IMR-90 (cell line): ENCODE measurements around the gene TEDC2. TPM values are rescaled to one million over a fixed set of nuclear protein-coding genes. Genes with fewer than 3 reads are reported as not detected.

Experiments
- ATAC-seq: fragments of 200-7000 bp; cut with Tn5 transposase; 2 replicates; pipeline ENCODE4 v1.9.1; 2020; ENCODE audit warnings: low read depth, mild to moderate bottlenecking, moderate library complexity
- BruUV-seq: library from RNA; stranded (reverse); fragments of 400-500 nt; replicated peaks from 2 replicates; lab custom pipeline; 2021; lab: Mats Ljungman, UMichigan
- CTCF ChIA-PET: fragments of 300-600 bp; formaldehyde crosslinking; extraction: SDS; loops from one replicate; lab custom pipeline; 2021; ENCODE audit warnings: antibody characterized with exemption; lab: Yijun Ruan, JAX
- POLR2A ChIA-PET: fragments of 300-600 bp; sonication (Branson Sonifier 250); formaldehyde crosslinking; loops from one replicate; lab custom pipeline; 2022; ENCODE audit warnings: antibody characterized with exemption; ENCODE audit not compliant: unreplicated experiment; lab: Charles Lee
- DNase-seq: peaks from one replicate; pipeline ENCODE4 v3.0.0; 2013
- H2AFZ ChIP-seq: replicated peaks from 2 replicates; pipeline ENCODE3; 2013; ENCODE audit warnings: low read length, mild to moderate bottlenecking; ENCODE audit not compliant: poor library complexity
- H2AK5ac ChIP-seq: 2 replicates; pipeline ENCODE4 v1.6.1; 2013; ENCODE audit warnings: low read depth, low read length, inconsistent platforms
- H2AK9ac ChIP-seq: replicated peaks from 2 replicates; pipeline ENCODE3; 2013; ENCODE audit warnings: mild to moderate bottlenecking, low read depth, low read length, moderate library complexity; ENCODE audit not compliant: poor library complexity
- H2BK120ac ChIP-seq: 2 replicates; pipeline ENCODE4 v1.6.1; 2013; ENCODE audit warnings: low read depth, low read length, inconsistent platforms
- H2BK15ac ChIP-seq: 3 replicates; pipeline ENCODE4 v1.6.1; 2013; ENCODE audit warnings: low read depth, low read length, inconsistent platforms
- H2BK20ac ChIP-seq: 2 replicates; pipeline ENCODE4 v1.6.1; 2013; ENCODE audit warnings: low read depth, mild to moderate bottlenecking, inconsistent platforms, low read length, moderate library complexity
- H2BK5ac ChIP-seq: 2 replicates; pipeline ENCODE4 v1.6.1; 2013; ENCODE audit warnings: mild to moderate bottlenecking, low read depth, low read length, inconsistent platforms; ENCODE audit not compliant: poor library complexity, severe bottlenecking
- H3K14ac ChIP-seq: replicated peaks from 2 replicates; pipeline ENCODE4 v1.6.1; 2013; ENCODE audit warnings: low read depth, low read length, inconsistent platforms
- H3K18ac ChIP-seq: 2 replicates; pipeline ENCODE4 v1.6.1; 2013; ENCODE audit warnings: low read depth, low read length, control low read depth
- H3K23ac ChIP-seq: 2 replicates; pipeline ENCODE4 v1.6.1; 2013; ENCODE audit warnings: low read depth, low read length, inconsistent platforms
- H3K27ac ChIP-seq: 2 replicates; pipeline ENCODE4 v1.5.1; 2013; ENCODE audit warnings: mild to moderate bottlenecking, control low read depth, low read length; ENCODE audit not compliant: insufficient read depth
- H3K27me3 ChIP-seq: 2 replicates; pipeline ENCODE4 v1.6.1; 2013; ENCODE audit warnings: low read length; ENCODE audit not compliant: control insufficient read depth, insufficient read depth
- H3K36me3 ChIP-seq: 2 replicates; pipeline ENCODE4 v1.6.1; 2013; ENCODE audit warnings: low read length, mixed read lengths; ENCODE audit not compliant: control insufficient read depth, insufficient read depth
- H3K4ac ChIP-seq: 2 replicates; pipeline ENCODE4 v1.6.1; 2013; ENCODE audit warnings: low read depth, low read length, inconsistent platforms
- H3K4me1 ChIP-seq: 2 replicates; pipeline ENCODE4 v1.6.1; 2013; ENCODE audit warnings: low read length, mixed read lengths; ENCODE audit not compliant: control insufficient read depth, insufficient read depth
- H3K4me2 ChIP-seq: 2 replicates; pipeline ENCODE4 v1.6.1; 2013; ENCODE audit warnings: low read depth, mild to moderate bottlenecking, control low read depth, low read length, moderate library complexity
- H3K4me3 ChIP-seq: 2 replicates; pipeline ENCODE4 v1.5.1; 2013; ENCODE audit warnings: low read depth, mild to moderate bottlenecking, control low read depth, low read length, moderate library complexity; ENCODE audit not compliant: insufficient read depth
- H3K56ac ChIP-seq: 2 replicates; pipeline ENCODE4 v1.6.1; 2013; ENCODE audit warnings: low read length, inconsistent platforms; ENCODE audit not compliant: insufficient read depth; ENCODE audit errors: extremely low read depth
- H3K79me1 ChIP-seq, 2 experiments: 2 replicates each; pipeline ENCODE4 v1.6.1; 2013; ENCODE audit warnings: low read length in 2 of 2, inconsistent platforms in 1 of 2, low read depth in 1 of 2
- H3K9ac ChIP-seq: 2 replicates; pipeline ENCODE4 v1.6.1; 2013; ENCODE audit warnings: low read depth, low read length, control low read depth
- H3K9me1 ChIP-seq: 2 replicates; pipeline ENCODE4 v1.6.1; 2013; ENCODE audit warnings: low read length, inconsistent platforms; ENCODE audit not compliant: insufficient read depth
- H3K9me3 ChIP-seq: 2 replicates; pipeline ENCODE4 v1.6.1; 2013; ENCODE audit warnings: low read length; ENCODE audit not compliant: control insufficient read depth, insufficient read depth
- H4K20me1 ChIP-seq: 2 replicates; pipeline ENCODE4 v1.6.1; 2013; ENCODE audit warnings: low read length, inconsistent platforms; ENCODE audit not compliant: insufficient read depth
- H4K5ac ChIP-seq: 2 replicates; pipeline ENCODE4 v1.6.1; 2013; ENCODE audit warnings: mild to moderate bottlenecking, low read depth, low read length, control low read depth
- H4K8ac ChIP-seq, 2 experiments: 2 replicates each; pipeline ENCODE4 v1.6.1; 2013; ENCODE audit warnings: low read depth in 2 of 2, low read length in 2 of 2, control low read depth in 1 of 2, inconsistent platforms in 1 of 2
- H4K91ac ChIP-seq: 2 replicates; pipeline ENCODE4 v1.6.1; 2013; ENCODE audit warnings: low read depth, low read length, inconsistent platforms; ENCODE audit not compliant: insufficient read depth
- FOS ChIP-seq: fragments of 150-350 bp; IDR thresholded peaks from 2 replicates; pipeline ENCODE4 v1.6.1; 2016; ENCODE audit warnings: low read depth, low read length
- RAD21 ChIP-seq: IDR thresholded peaks from 2 replicates; pipeline ENCODE4 v1.6.1; 2012; ENCODE audit warnings: low read length, improper control_type of control experiment
- RCOR1 ChIP-seq: IDR thresholded peaks from 2 replicates; pipeline ENCODE4 v1.6.1; 2012; ENCODE audit warnings: mild to moderate bottlenecking, low read length, improper control_type of control experiment; ENCODE audit not compliant: insufficient replicate concordance
- USF2 ChIP-seq: fragments of 150-350 bp; IDR thresholded peaks from 2 replicates; pipeline ENCODE4 v1.6.1; 2017; ENCODE audit warnings: mild to moderate bottlenecking, antibody characterized with exemption, low read length, low read depth
- WGBS, 2 experiments: methylation state at CpG; one replicate each; pipeline versions ENCODE4 v1.1.5 to v1.1.7; 2013; ENCODE audit warnings: missing lambda C conversion rate in 2 of 2; ENCODE audit not compliant: insufficient read length in 1 of 2; ENCODE audit errors: extremely low coverage in 2 of 2; 5-methylcytosine and 5-hydroxymethylcytosine counted together
- dilution Hi-C: fragments of 300-500 bp; cut with HindIII; formaldehyde crosslinking; loops from one replicate; pipeline ENCODE4 v1.14.3; 2018; ENCODE audit warnings: low sequenced_read_pairs; ENCODE audit not compliant: unreplicated experiment
- in situ Hi-C: fragments of 300-500 bp; cut with MboI; formaldehyde crosslinking; loops from 3 replicates; pipeline ENCODE4 v1.14.3; 2019; ENCODE audit warnings: low sequenced_read_pairs, inconsistent platforms, mixed read lengths
- intact Hi-C: fragments of 100-400 bp; cut with micrococcal nuclease; formaldehyde crosslinking; loops from 2 replicates; pipeline ENCODE4 v1.10.0; 2022
- polyA plus RNA-seq, 3 experiments: library from polyadenylated mRNA; depleted of rRNA; stranded (reverse); fragments of >200 nt; gene quantifications; 2 replicates each; pipeline ENCODE4 v1.2.3, GENCODE V29; 2012; ENCODE audit warnings: low replicate concordance in 1 of 3
- total RNA-seq: library from RNA; depleted of rRNA; stranded (reverse); fragments of >200 nt; gene quantifications from 2 replicates; pipeline ENCODE4 v1.2.3, GENCODE V29; 2012

TEDC2 gene
- total and polyA plus RNA-seq, 2 of the 4 experiments (the other 2 are of a cell fraction): 3.6 to 7.3 TPM

- H2BK120ac ChIP-seq: no peak overlapping the region
- no peaks in the 10 kb centered on the region for H3K9me3 ChIP-seq
- H4K5ac ChIP-seq: no peak overlapping the region
- no peak overlapping the region for H3K18ac ChIP-seq
- no peak overlapping the region for H3K4ac ChIP-seq
- no peak overlapping the region for H4K8ac ChIP-seq
- DNase-seq (no peak), ATAC-seq (no peak)
- dilution Hi-C loops (no loop called here), intact Hi-C loops (no loop called here), in situ Hi-C loops (no loop called here)
- H3K4me3 ChIP-seq: no peak overlapping the region
- peaks cover 16 to 58% of the 10 kb centered on the region in 2 experiments for H3K79me1 ChIP-seq
- peak overlapping the region; percentile 0 for H2AK9ac ChIP-seq
- TF ChIP-seq RAD21 (no peak), RCOR1 (no peak), USF2 (no peak), FOS (no peak)
- H3K27ac ChIP-seq: no peak overlapping the region
- H2AK5ac ChIP-seq: no peak overlapping the region
- H3K56ac ChIP-seq: no peak overlapping the region
- no peak overlapping the region for H3K9ac ChIP-seq
- ChIA-PET POLR2A (no interaction called here), CTCF (interaction anchor here (1.0 kb wide), 1 partner anchor 12 kb away, joined by 3 read pairs; no protein-coding TSS in a partner anchor)
- no peak overlapping the region for H3K4me2 ChIP-seq
- H2AFZ ChIP-seq: no peak overlapping the region
- no peaks in the 10 kb centered on the region for H3K27me3 ChIP-seq
- WGBS, 2 experiments: 93% methylated on average over 14 of the region's 16 CpGs; no CpG with 5 or more reads in 1 of the 2 experiments
- no peak overlapping the region for H2BK20ac ChIP-seq
- peaks cover 4% of the 10 kb centered on the region; the same call in 1 of the 2 replicates for H3K9me1 ChIP-seq
- H3K36me3 ChIP-seq: peaks cover 2% of the 10 kb centered on the region; the same call in 1 of the 2 replicates
- peaks cover 11% of the 10 kb centered on the region for H3K4me1 ChIP-seq
- H3K14ac ChIP-seq: no peak overlapping the region
- H2BK15ac ChIP-seq: no peak overlapping the region
- no peak overlapping the region for H3K23ac ChIP-seq
- no TSS peak for BruUV-seq
- H2BK5ac ChIP-seq: no peak overlapping the region
- no peak overlapping the region for H4K91ac ChIP-seq
- peaks cover 20% of the 10 kb centered on the region for H4K20me1 ChIP-seq
Observed at GRCh38 chr16:2489581-2489980, 29.7 kb downstream of the TEDC2 start.
